Heart left ventricle (tissue), 13 donors: ENCODE measurements around the gene BICDL1.

Experiments
- POLR2A ChIP-seq, 2 donors: fragments of 450-650 bp; IDR thresholded peaks; one replicate each; pipeline ENCODE4 v1.6.1; 2017; ENCODE audit warnings: antibody characterized with exemption in 2 of 2, mild to moderate bottlenecking in 2 of 2, moderate library complexity in 2 of 2
- TF ChIP-seq, protein P1 (sequence below), 12 donors: fragments of 200-600 bp; sonication (generic) in 4 of 12; IDR thresholded peaks; one replicate each; pipeline versions ENCODE4 v1.5.0 to v1.8.0; 2018 to 2022; ENCODE audit warnings: antibody characterized with exemption in 12 of 12, mild to moderate bottlenecking in 5 of 12
- donor health status: ischemic (EF 13 %, LVEDD 7.1; RV severe dilation, severe dysfunction).
- donor health status: DM: no; HTN: yes; CAD: no.
- donor health status: DM: no; HTN: no; CAD: no.
- donor health status: ischemic (EF 25% LVEDD 6.9; RV normal size, moderate dysfunction).
- donor health status: ischemic (EF 25% LVEDD 5.7; RV mildly dilated, moderate dysfunction).
- donor health status: ischemic (EF 35%, LVEDD 5.7; RV mildly dilated, moderate dysfunction).
- donor health status: nonischemic (EF 11% LVEDD 7.7; RV severe dilation, severe dysfunction).
- donor health status: DM: yes; HTN: yes; CAD: no.
- donor health status: PGD.
- donor health status: ischemic (EF 29% LVEDD 5.4; RV normal size, mild dysfunction).
- donor health status: nonischemic (EF 23%, LVEDD 6.1; RV moderate dilation, normal function).

DNA sequence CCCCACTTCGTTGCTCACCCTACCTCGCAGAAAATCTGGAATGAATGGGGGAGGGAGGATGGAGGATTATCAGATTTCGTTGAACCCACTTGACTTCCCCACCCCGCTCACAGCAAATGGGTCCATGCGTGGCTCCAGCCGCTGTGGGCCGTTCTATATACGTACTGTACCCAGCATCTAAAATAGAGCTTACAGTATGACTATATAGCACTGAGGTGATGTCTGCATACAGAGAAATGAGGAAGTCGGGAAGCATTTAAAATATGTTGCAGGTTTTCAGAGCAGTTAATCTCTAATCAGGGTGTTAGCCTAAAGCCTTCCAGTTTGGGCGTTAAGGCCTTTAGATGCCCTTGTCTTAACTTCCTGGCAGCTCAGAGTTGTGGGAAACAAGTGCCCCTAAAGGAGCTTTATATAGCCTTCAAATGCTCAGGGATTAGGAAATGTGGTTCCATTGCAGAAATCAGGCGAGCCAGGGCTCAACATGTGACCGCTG is 1.4 kb downstream of the BICDL1 start:
- TF ChIP-seq, protein P1, sequence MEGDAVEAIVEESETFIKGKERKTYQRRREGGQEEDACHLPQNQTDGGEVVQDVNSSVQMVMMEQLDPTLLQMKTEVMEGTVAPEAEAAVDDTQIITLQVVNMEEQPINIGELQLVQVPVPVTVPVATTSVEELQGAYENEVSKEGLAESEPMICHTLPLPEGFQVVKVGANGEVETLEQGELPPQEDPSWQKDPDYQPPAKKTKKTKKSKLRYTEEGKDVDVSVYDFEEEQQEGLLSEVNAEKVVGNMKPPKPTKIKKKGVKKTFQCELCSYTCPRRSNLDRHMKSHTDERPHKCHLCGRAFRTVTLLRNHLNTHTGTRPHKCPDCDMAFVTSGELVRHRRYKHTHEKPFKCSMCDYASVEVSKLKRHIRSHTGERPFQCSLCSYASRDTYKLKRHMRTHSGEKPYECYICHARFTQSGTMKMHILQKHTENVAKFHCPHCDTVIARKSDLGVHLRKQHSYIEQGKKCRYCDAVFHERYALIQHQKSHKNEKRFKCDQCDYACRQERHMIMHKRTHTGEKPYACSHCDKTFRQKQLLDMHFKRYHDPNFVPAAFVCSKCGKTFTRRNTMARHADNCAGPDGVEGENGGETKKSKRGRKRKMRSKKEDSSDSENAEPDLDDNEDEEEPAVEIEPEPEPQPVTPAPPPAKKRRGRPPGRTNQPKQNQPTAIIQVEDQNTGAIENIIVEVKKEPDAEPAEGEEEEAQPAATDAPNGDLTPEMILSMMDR (IDR thresholded peaks at IDR 0.05): no peak
- TF ChIP-seq POLR2A (IDR thresholded peaks at IDR 0.05): no peak
